DOHH2 (cell line): ENCODE measurements around the gene RPRD1B.

Experiments used
- CTCF ChIP-seq: fragments of 200-600 bp; sonication (generic); IDR thresholded peaks from one replicate; pipeline ENCODE4 v1.5.1; 2014; ENCODE audit warnings: antibody characterized with exemption, mild to moderate bottlenecking, low read depth, low read length; ENCODE audit not compliant: poor library complexity, severe bottlenecking
- EZH2phosphoT487 ChIP-seq: fragments of 200-600 bp; sonication (generic); IDR thresholded peaks from 2 replicates; pipeline ENCODE4 v1.6.1; 2017; ENCODE audit warnings: borderline replicate concordance, mild to moderate bottlenecking, antibody characterized with exemption, low read length, moderate library complexity, mixed read lengths

GRCh38 chr20:38055294-38055693 lies 21.7 kb downstream of the RPRD1B start:
- TF ChIP-seq CTCF (no peak), EZH2phosphoT487 (no peak)
